Skeletal muscle tissue (tissue), 4 donors: ENCODE measurements around the gene AKNA. TPM values are rescaled to one million over a fixed set of nuclear protein-coding genes. Genes with fewer than 3 reads are reported as not detected.

ENCODE experiments used
- H3K27ac ChIP-seq: one replicate; pipeline ENCODE4 v1.7.0; 2013; ENCODE audit warnings: mild to moderate bottlenecking, low read depth, low read length, inconsistent platforms
- H3K27me3 ChIP-seq, 3 donors: one replicate each; pipeline ENCODE4 v1.7.0; 2013; ENCODE audit warnings: low read length in 3 of 3; ENCODE audit not compliant: control insufficient read depth in 3 of 3, insufficient read depth in 3 of 3
- H3K36me3 ChIP-seq, 3 donors: one replicate each; pipeline ENCODE4 v1.7.0; 2013; ENCODE audit warnings: low read length in 3 of 3; ENCODE audit not compliant: control insufficient read depth in 3 of 3, insufficient read depth in 3 of 3
- H3K4me1 ChIP-seq, 3 donors: one replicate each; pipeline ENCODE4 v1.7.0; 2013; ENCODE audit warnings: low read length in 3 of 3, mild to moderate bottlenecking in 3 of 3; ENCODE audit not compliant: control insufficient read depth in 3 of 3, insufficient read depth in 3 of 3
- H3K4me3 ChIP-seq, 3 donors: one replicate each; pipeline ENCODE4 v1.7.0; 2013; ENCODE audit warnings: low read length in 3 of 3
- H3K9ac ChIP-seq, 3 donors: one replicate each; pipeline ENCODE4 v1.7.0; 2013; ENCODE audit warnings: low read length in 3 of 3, mild to moderate bottlenecking in 3 of 3, moderate library complexity in 2 of 3, low read depth in 1 of 3
- H3K9me3 ChIP-seq, 3 donors: one replicate each; pipeline ENCODE4 v1.7.0; 2013; ENCODE audit warnings: low read length in 3 of 3; ENCODE audit not compliant: control insufficient read depth in 3 of 3
- total RNA-seq: library from RNA; depleted of rRNA; stranded (reverse); fragments of >200 nt; gene quantifications from one replicate; pipeline ENCODE4 v1.2.3, GENCODE V29; 2014
- donor health status: Osteomylitis.

The AKNA gene
- total RNA-seq, 1 donor from 2014 or later = 6.3 TPM

- peaks cover 3 to 18% (median 3%) of the 10 kb centered on the region in 3 donors for H3K36me3 ChIP-seq
Measured at GRCh38 chr9:114291886-114292590, 95.7 kb downstream of the AKNA start.

GRCh38 chr9:114291064-114291474 is 96.7 kb downstream of the AKNA start:
- Histone ChIP-seq H3K4me1 (peaks cover 0 to 4% (median 0%) of the 10 kb centered on the region in 3 donors), H3K9ac (no peak overlapping the region), H3K9me3 (peaks cover 0 to 7% (median 3%) of the 10 kb centered on the region in 3 donors), H3K27ac (no peak overlapping the region), H3K36me3 (peaks cover 0 to 16% (median 3%) of the 10 kb centered on the region in 3 donors), H3K27me3 (peaks cover 0 to 3% (median 0%) of the 10 kb centered on the region in 3 donors), H3K4me3 (no peak overlapping the region)

More at GRCh38 chr9:114291886-114292590, 95.7 kb downstream of the AKNA start:
- H3K4me3 ChIP-seq = no peak overlapping the region
- peaks cover 0 to 7% (median 3%) of the 10 kb centered on the region in 3 donors for H3K9me3 ChIP-seq
- H3K27me3 ChIP-seq = peaks cover 0 to 3% (median 0%) of the 10 kb centered on the region in 3 donors
- no peak overlapping the region for H3K9ac ChIP-seq
- H3K27ac ChIP-seq = no peak overlapping the region
- peaks cover 0 to 4% (median 0%) of the 10 kb centered on the region in 3 donors for H3K4me1 ChIP-seq

- peaks cover 0 to 3% (median 0%) of the 10 kb centered on the region in 3 donors for H3K27me3 ChIP-seq
- peaks cover 0 to 4% (median 0%) of the 10 kb centered on the region in 3 donors for H3K4me1 ChIP-seq
- H3K36me3 ChIP-seq = peaks cover 0 to 15% (median 3%) of the 10 kb centered on the region in 3 donors
- H3K9me3 ChIP-seq = peaks cover 0 to 7% (median 3%) of the 10 kb centered on the region in 3 donors
- H3K9ac ChIP-seq = no peak overlapping the region
- H3K27ac ChIP-seq = no peak overlapping the region
- no peak overlapping the region for H3K4me3 ChIP-seq
Measured at GRCh38 chr9:114290561-114290986, 97.2 kb downstream of the AKNA start.

GRCh38 chr9:114289571-114290481 is 98.0 kb downstream of the AKNA start:
- no peak overlapping the region for H3K27ac ChIP-seq
- no peak overlapping the region for H3K4me3 ChIP-seq
- H3K4me1 ChIP-seq = peaks cover 0 to 4% (median 0%) of the 10 kb centered on the region in 3 donors
- peaks cover 0 to 3% (median 0%) of the 10 kb centered on the region in 3 donors for H3K27me3 ChIP-seq
- no peak overlapping the region for H3K9ac ChIP-seq
- peaks cover 0 to 10% (median 3%) of the 10 kb centered on the region in 3 donors for H3K36me3 ChIP-seq
- H3K9me3 ChIP-seq = peaks cover 0 to 4% (median 0%) of the 10 kb centered on the region in 3 donors

- Histone ChIP-seq H3K36me3 (peaks cover 0 to 6% (median 3%) of the 10 kb centered on the region in 3 donors), H3K4me1 (peaks cover 0 to 4% (median 0%) of the 10 kb centered on the region in 3 donors), H3K9me3 (no peaks in the 10 kb centered on the region), H3K4me3 (no peak overlapping the region), H3K27ac (no peak overlapping the region), H3K27me3 (peaks cover 0 to 3% (median 0%) of the 10 kb centered on the region in 3 donors), H3K9ac (no peak overlapping the region)
Measured at GRCh38 chr9:114289106-114289505, 98.7 kb downstream of the AKNA start.

- Histone ChIP-seq H3K27me3 (peaks cover 0 to 3% (median 0%) of the 10 kb centered on the region in 3 donors), H3K36me3 (peaks cover 0 to 6% (median 3%) of the 10 kb centered on the region in 3 donors), H3K27ac (no peak overlapping the region), H3K4me1 (peaks cover 0 to 4% (median 0%) of the 10 kb centered on the region in 3 donors), H3K9ac (no peak overlapping the region), H3K4me3 (no peak overlapping the region), H3K9me3 (no peaks in the 10 kb centered on the region)
Measured at GRCh38 chr9:114288193-114289091, 99.3 kb downstream of the AKNA start.

- Histone ChIP-seq H3K9ac (no peak overlapping the region), H3K9me3 (no peaks in the 10 kb centered on the region), H3K4me1 (peaks cover 0 to 4% (median 0%) of the 10 kb centered on the region in 3 donors), H3K36me3 (peaks cover 0 to 6% (median 3%) of the 10 kb centered on the region in 3 donors), H3K27me3 (peaks cover 0 to 3% (median 0%) of the 10 kb centered on the region in 3 donors), H3K4me3 (no peak overlapping the region), H3K27ac (no peak overlapping the region)
Measured at GRCh38 chr9:114287763-114288192, 100.0 kb downstream of the AKNA start.

GRCh38 chr9:114287001-114287762 is 100.6 kb downstream of the AKNA start:
- Histone ChIP-seq H3K27ac (no peak overlapping the region), H3K9me3 (no peaks in the 10 kb centered on the region), H3K9ac (no peak overlapping the region), H3K36me3 (peaks cover 0 to 3% (median under 1%) of the 10 kb centered on the region in 3 donors), H3K4me1 (peaks cover 0 to 4% (median 0%) of the 10 kb centered on the region in 3 donors), H3K4me3 (no peak overlapping the region), H3K27me3 (peaks cover 0 to 3% (median 0%) of the 10 kb centered on the region in 3 donors)
